GM19438 (cell line): ENCODE results near the gene SPTB.

Experiments
- ATAC-seq: cut with Tn5 transposase; IDR thresholded peaks from one replicate; pipeline ENCODE4 v1.9.1; 2021; ENCODE audit warnings: low read depth; ENCODE audit not compliant: unreplicated experiment

The SPTB gene

GRCh38 chr14:64795211-64795610, 84.5 kb downstream of the SPTB start:
- ATAC-seq: no peak

GRCh38 chr14:64792871-64793560, 86.7 kb downstream of the SPTB start:
- no peak for ATAC-seq

GRCh38 chr14:64792231-64792630, 87.5 kb downstream of the SPTB start:
- no peak for ATAC-seq

- ATAC-seq: no peak
Measured at GRCh38 chr14:64790478-64790877, 89.2 kb downstream of the SPTB start.

GRCh38 chr14:64789696-64790095, 90.0 kb downstream of the SPTB start:
- no peak for ATAC-seq

GRCh38 chr14:64788706-64789105, 91.0 kb downstream of the SPTB start:
- ATAC-seq: no peak

- ATAC-seq: no peak
Measured at GRCh38 chr14:64787619-64788018, 92.1 kb downstream of the SPTB start.

GRCh38 chr14:64786296-64787149, 93.2 kb downstream of the SPTB start:
- no peak for ATAC-seq

GRCh38 chr14:64784006-64784405, 95.7 kb downstream of the SPTB start:
- ATAC-seq: no peak

GRCh38 chr14:64782196-64782595, 97.5 kb downstream of the SPTB start:
- ATAC-seq: no peak

- ATAC-seq: no peak
Measured at GRCh38 chr14:64779472-64779871, 100.2 kb downstream of the SPTB start.

- no peak for ATAC-seq
Measured at GRCh38 chr14:64778104-64778754, 101.5 kb downstream of the SPTB start.

- no peak for ATAC-seq
Measured at GRCh38 chr14:64777461-64777860, 102.2 kb downstream of the SPTB start.

- no peak for ATAC-seq
Measured at GRCh38 chr14:64775081-64775777, 104.5 kb downstream of the SPTB start.

GRCh38 chr14:64774272-64774671, 105.4 kb downstream of the SPTB start:
- no peak for ATAC-seq

GRCh38 chr14:64773577-64773976, 106.1 kb downstream of the SPTB start:
- ATAC-seq: no peak

- no peak for ATAC-seq
Measured at GRCh38 chr14:64773046-64773445, 106.7 kb downstream of the SPTB start.

GRCh38 chr14:64772397-64772950, 107.2 kb downstream of the SPTB start:
- ATAC-seq: no peak

- no peak for ATAC-seq
Measured at GRCh38 chr14:64771161-64771560, 108.5 kb downstream of the SPTB start.

GRCh38 chr14:64770751-64771150, 109.0 kb downstream of the SPTB start:
- ATAC-seq: no peak
